Left lung (tissue), 10 donors: ENCODE data around the gene GLIS1. TPM values are rescaled to one million over a fixed set of nuclear protein-coding genes. Genes with fewer than 3 reads are reported as not detected.

ENCODE experiments used
- ATAC-seq: fragments of 200-7000 bp; cut with Tn5 transposase; one replicate; pipeline ENCODE4 v1.9.1; 2020; ENCODE audit warnings: moderate library complexity
- DNase-seq, 4 donors: peaks; one replicate each; pipeline ENCODE4 v3.0.0-alpha.2; 2013 to 2020
- H3K27ac ChIP-seq, 2 donors: fragments of 200-600 bp; sonication (generic) in 1 of 2; one replicate each; pipeline versions ENCODE4 v1.5.0 to v1.8.0; 2020 to 2021
- H3K27me3 ChIP-seq, 2 donors: fragments of 200-600 bp; sonication (generic) in 1 of 2; one replicate each; pipeline versions ENCODE4 v1.5.0 to v1.8.0; 2020 to 2021
- H3K36me3 ChIP-seq, 2 donors: fragments of 200-600 bp; sonication (generic) in 1 of 2; one replicate each; pipeline versions ENCODE4 v1.5.0 to v1.8.0; 2020 to 2021
- H3K4me1 ChIP-seq, 2 donors: fragments of 200-600 bp; one replicate each; pipeline ENCODE4 v1.8.0; 2021
- H3K4me3 ChIP-seq, 2 donors: fragments of 200-600 bp; sonication (generic) in 1 of 2; one replicate each; pipeline versions ENCODE4 v1.5.0 to v1.8.0; 2020 to 2021; ENCODE audit warnings: mild to moderate bottlenecking in 1 of 2
- H3K9me3 ChIP-seq, 2 donors: fragments of 200-600 bp; sonication (generic) in 1 of 2; one replicate each; pipeline versions ENCODE4 v1.5.0 to v1.8.0; 2020 to 2021
- intact Hi-C, 2 donors: fragments of 100-400 bp; cut with DNase I; formaldehyde crosslinking; loops; one replicate each; pipeline versions ENCODE4 v1.11.2 to v1.14.2; 2022
- polyA plus RNA-seq, 6 donors: library from polyadenylated mRNA; unstranded; fragments of 120-200 nt; gene quantifications; one replicate each; pipeline ENCODE4 v1.2.1, GENCODE V29; 2013; ENCODE audit not compliant: insufficient read length in 6 of 6
- total RNA-seq, 2 donors: library from RNA; stranded (reverse); fragmentation: NEBNext Ultra II Directional; extraction: Animal tissue kit (Norgen Biotek cat#: 25700); gene quantifications; one replicate each; pipeline ENCODE4 v1.2.1, GENCODE V29; 2021
- TF ChIP-seq, protein P1 (sequence below), 2 donors: fragments of 200-600 bp; sonication (generic) in 1 of 2; IDR thresholded peaks; one replicate each; pipeline versions ENCODE4 v1.5.0 to v1.8.0; 2021; ENCODE audit warnings: antibody characterized with exemption in 2 of 2
- donor health status: DM: no; HTN: yes; CAD: no.
- donor health status: DM: no; HTN: no; CAD: no.

The GLIS1 gene
- total and polyA plus RNA-seq, 8 donors, result 0.06 to 0.16 (median 0.12) TPM; not detected in 4

DNA sequence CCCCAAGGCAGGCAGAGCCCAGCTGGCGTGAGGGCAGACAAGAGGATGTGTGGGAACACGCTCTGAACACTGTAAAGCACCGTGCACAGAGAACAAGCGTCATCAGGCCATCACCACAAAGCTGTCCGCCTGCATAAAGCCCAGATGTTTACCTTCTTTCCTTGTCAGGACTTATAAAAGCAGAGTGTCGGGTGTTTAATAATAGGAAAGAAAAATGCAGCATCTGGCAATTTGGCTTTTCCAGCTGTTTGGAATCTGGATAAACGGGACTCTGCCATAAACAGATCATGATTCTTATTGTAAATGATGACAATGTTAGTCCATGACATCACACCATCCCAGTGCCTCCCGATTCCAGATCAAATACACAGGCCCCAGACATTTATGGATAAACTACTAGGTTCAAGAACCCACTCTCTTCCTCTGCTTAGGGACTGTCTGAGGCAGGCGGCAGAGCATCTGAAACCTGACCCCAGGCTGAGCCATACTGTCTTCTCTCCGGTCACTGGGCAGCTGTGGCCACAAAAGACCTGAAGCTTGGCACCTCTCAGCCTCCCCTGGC lies 4.2 kb downstream of the GLIS1 start:
- no peak overlapping the region for H3K4me3 ChIP-seq
- H3K36me3 ChIP-seq, result no peaks in the 10 kb centered on the region
- no peaks in the 10 kb centered on the region for H3K9me3 ChIP-seq
- H3K27ac ChIP-seq, result no peak overlapping the region
- H3K4me1 ChIP-seq, result peaks cover 12 to 24% of the 10 kb centered on the region in 2 donors
- peaks cover 31 to 74% of the 10 kb centered on the region in 2 donors for H3K27me3 ChIP-seq
- ATAC-seq (no peak), DNase-seq (no peak)
- TF ChIP-seq, protein P1, sequence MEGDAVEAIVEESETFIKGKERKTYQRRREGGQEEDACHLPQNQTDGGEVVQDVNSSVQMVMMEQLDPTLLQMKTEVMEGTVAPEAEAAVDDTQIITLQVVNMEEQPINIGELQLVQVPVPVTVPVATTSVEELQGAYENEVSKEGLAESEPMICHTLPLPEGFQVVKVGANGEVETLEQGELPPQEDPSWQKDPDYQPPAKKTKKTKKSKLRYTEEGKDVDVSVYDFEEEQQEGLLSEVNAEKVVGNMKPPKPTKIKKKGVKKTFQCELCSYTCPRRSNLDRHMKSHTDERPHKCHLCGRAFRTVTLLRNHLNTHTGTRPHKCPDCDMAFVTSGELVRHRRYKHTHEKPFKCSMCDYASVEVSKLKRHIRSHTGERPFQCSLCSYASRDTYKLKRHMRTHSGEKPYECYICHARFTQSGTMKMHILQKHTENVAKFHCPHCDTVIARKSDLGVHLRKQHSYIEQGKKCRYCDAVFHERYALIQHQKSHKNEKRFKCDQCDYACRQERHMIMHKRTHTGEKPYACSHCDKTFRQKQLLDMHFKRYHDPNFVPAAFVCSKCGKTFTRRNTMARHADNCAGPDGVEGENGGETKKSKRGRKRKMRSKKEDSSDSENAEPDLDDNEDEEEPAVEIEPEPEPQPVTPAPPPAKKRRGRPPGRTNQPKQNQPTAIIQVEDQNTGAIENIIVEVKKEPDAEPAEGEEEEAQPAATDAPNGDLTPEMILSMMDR (IDR thresholded peaks at IDR 0.05), result no peak
- intact Hi-C loops, result no loop called here

DNA sequence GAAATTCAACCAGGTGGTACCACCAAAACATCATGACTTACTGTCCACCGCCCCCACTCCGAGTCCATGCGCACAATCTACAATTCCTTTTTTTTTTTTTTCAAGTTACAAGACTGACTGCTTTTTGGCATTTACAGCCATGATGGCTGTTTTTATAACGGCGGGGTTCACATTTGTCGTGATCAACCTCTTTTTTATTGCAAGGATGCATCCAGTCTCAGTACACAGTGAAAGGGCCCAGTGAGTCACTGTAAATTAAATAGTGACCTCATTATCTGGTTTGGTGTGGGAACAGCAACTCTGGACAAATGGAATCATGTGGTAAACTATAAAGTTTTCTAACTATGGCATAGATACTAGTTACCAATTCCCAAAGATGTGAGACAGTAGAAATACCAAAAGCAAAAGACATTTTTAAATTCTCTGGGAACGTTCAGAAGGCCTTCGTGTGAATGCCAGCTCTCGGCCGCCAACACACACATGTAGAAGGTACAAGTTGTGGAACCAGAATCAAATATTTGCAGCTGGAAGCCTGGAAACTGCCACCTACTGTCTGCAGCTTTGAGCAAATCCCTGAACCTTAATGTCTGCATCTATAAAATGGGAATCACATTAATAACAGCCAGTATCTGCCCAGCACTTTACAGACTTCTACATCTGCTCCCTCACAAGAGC lies 4.9 kb downstream of the GLIS1 start:
- H3K36me3 ChIP-seq, result no peaks in the 10 kb centered on the region
- intact Hi-C loops, result no loop called here
- no peak for ATAC-seq
- peaks cover 12 to 18% of the 10 kb centered on the region in 2 donors for H3K4me1 ChIP-seq
- TF ChIP-seq, protein P1 (IDR thresholded peaks at IDR 0.05), result no peak
- no peak overlapping the region for H3K27ac ChIP-seq
- H3K9me3 ChIP-seq, result no peaks in the 10 kb centered on the region
- no peak overlapping the region for H3K4me3 ChIP-seq
- peaks cover 27 to 67% of the 10 kb centered on the region in 2 donors for H3K27me3 ChIP-seq
- DNase-seq, result no peak

DNA sequence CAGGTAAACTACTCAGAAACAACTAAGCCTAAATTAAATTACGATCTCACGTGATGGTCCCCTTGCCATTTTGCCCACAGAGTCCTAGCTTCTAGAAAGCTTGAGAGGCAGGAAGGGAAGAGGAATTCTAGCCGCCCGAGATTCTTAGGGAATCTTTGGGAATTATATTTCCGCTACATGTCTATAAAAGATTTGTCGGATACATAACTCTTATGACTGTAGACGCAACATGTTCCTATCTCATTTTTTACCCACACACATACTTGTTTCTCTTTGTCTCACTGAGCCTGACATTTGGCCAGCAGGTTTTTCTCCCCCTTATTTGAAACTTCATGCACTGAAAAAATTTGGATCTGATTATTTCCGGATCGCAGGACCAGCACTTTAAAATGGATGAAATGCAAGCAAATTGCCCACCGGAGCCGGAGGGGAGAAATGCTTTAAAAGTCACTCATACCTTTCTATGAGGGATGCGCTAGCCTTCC lies 5.5 kb downstream of the GLIS1 start:
- no peaks in the 10 kb centered on the region for H3K9me3 ChIP-seq
- peaks cover 10 to 14% of the 10 kb centered on the region in 2 donors for H3K4me1 ChIP-seq
- H3K4me3 ChIP-seq, result no peak overlapping the region
- TF ChIP-seq, protein P1 (IDR thresholded peaks at IDR 0.05), result no peak
- peaks cover 24 to 61% of the 10 kb centered on the region in 2 donors for H3K27me3 ChIP-seq
- no peak for DNase-seq
- ATAC-seq, result no peak
- no peaks in the 10 kb centered on the region for H3K36me3 ChIP-seq
- intact Hi-C loops, result no loop called here
- no peak overlapping the region for H3K27ac ChIP-seq

DNA sequence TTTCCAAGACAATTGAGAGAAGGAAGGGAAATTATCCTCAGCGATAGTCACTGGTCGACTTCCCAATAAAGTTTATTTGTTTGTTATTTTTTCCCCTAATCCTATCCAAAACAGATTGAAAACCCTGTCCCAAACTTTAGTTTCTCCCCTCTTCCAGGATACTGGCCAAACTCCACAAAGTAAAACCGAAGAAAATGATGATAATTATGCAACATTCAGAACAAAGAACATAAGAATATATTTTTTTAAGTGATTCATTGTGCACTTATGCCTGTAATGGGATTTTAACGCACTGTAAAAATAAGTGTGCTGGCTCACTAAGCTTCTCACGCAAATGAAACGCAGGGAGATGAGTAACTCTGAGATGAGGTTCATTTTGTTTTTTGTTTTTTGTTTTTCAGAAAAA lies 6.0 kb downstream of the GLIS1 start:
- Histone ChIP-seq H3K36me3 (no peaks in the 10 kb centered on the region), H3K27me3 (peaks cover 18 to 55% of the 10 kb centered on the region in 2 donors), H3K4me1 (peaks cover 4 to 8% of the 10 kb centered on the region in 2 donors), H3K27ac (no peak overlapping the region), H3K4me3 (no peak overlapping the region), H3K9me3 (no peaks in the 10 kb centered on the region)
- TF ChIP-seq, protein P1 (IDR thresholded peaks at IDR 0.05), result no peak
- ATAC-seq (no peak), DNase-seq (no peak)
- intact Hi-C loops, result no loop called here

DNA sequence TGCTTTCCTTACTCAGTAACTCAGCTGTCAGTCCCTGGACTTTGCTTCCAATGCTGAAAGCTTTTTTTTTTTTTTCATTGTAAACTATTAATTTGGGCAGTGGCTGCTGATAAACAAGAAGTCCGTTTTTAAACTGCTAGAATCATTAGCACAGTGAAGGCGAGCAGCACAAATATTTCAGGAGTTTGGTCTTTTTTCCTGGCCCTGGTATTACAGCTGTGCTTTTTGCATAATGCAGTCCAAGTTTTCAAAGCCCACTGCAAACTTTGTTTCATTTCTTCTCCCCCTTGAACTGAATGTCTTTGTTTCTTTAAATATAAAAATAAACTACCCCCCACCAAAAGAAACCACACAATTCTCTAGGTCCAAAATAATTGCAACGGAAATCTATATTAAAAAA lies 6.6 kb downstream of the GLIS1 start:
- H3K36me3 ChIP-seq, result no peaks in the 10 kb centered on the region
- no peaks in the 10 kb centered on the region for H3K9me3 ChIP-seq
- TF ChIP-seq, protein P1 (IDR thresholded peaks at IDR 0.05), result no peak
- H3K4me3 ChIP-seq, result no peak overlapping the region
- ATAC-seq, result no peak
- peaks cover 13 to 50% of the 10 kb centered on the region in 2 donors for H3K27me3 ChIP-seq
- DNase-seq, result no peak
- H3K27ac ChIP-seq, result no peak overlapping the region
- intact Hi-C loops, result no loop called here
- H3K4me1 ChIP-seq, result peaks cover 0 to 3% of the 10 kb centered on the region in 2 donors
